Pulmonary artery endothelial cell (primary cell): ENCODE data around the gene CHAT. TPM values are rescaled to one million over a fixed set of nuclear protein-coding genes. Genes with fewer than 3 reads are reported as not detected.

Experiments
- DNase-seq: peaks from one replicate; pipeline ENCODE4 v3.0.0-alpha.2; 2011; ENCODE audit warnings: low read depth, low spot score
- total RNA-seq: library from RNA; depleted of rRNA; stranded (reverse); fragments of >200 nt; gene quantifications from 2 replicates; pipeline ENCODE4 v1.2.3, GENCODE V29; 2014

Gene CHAT
- not detected in 2 replicates for total RNA-seq

DNA sequence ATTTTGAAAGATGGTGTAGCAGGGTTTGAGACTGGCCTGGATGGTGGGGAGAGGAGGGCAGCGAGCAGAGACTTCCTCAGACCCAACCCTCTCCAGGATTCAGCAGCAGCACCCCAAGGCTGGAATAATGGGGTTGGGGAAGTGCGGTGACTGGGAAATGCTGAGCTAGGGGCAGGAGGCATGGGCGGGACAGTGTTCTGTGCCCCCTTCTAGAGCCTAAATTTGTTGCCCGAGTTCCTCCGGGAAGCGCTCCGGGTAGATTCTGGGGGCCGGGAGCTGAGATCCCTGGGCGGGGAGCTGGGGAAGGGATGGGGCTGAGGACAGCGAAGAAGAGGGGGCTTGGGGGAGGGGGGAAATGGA, at the start of gene CHAT:
CHAT (plus strand) TSS at position 156 of the 360 bp plus-strand sequence; CDS start at position 309, 153 bp downstream.
- DNase-seq = no peak

GRCh38 chr10:49564461-49565009, 49.3 kb upstream of the CHAT start:
- DNase-seq = no peak

DNA sequence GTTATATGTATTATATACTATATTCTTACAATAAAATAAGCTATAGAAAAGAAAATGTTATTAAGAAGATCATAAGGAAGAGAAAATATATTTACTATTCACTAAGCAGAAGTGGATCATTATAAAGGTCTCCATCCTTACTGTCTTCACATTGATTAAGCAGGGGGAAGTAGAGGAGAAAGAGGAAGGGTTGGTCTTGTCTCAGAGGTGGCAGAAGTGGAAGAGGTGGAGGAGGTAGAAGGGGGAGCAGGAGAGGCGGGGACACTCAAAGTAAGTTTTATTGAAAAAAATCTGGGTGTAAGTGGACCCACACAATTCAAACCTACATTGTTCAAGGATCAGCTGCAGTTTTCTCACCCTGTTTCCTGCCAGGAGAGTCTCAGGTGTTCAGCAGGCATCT, 46.0 kb upstream of the CHAT start:
- no peak for DNase-seq

DNA sequence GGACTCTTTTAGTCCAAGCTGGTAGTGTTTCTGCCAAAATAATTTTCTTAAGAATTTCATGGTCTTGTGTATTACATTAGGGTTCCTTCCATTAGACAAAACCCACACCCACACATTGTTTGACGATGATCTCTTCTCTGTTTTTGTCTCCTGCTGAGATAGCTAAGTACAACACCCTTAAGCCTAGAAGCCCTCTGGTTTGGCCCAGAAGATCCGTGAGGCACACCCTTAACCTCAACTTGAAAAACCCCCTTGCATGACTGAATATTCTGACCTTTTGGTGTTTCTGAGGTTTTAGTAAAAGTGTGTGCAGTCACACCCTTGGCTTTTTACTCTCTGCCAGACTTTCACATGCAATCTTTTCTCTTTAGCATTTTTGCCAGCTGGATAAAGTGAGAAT, 45.6 kb upstream of the CHAT start:
- DNase-seq = no peak

DNA sequence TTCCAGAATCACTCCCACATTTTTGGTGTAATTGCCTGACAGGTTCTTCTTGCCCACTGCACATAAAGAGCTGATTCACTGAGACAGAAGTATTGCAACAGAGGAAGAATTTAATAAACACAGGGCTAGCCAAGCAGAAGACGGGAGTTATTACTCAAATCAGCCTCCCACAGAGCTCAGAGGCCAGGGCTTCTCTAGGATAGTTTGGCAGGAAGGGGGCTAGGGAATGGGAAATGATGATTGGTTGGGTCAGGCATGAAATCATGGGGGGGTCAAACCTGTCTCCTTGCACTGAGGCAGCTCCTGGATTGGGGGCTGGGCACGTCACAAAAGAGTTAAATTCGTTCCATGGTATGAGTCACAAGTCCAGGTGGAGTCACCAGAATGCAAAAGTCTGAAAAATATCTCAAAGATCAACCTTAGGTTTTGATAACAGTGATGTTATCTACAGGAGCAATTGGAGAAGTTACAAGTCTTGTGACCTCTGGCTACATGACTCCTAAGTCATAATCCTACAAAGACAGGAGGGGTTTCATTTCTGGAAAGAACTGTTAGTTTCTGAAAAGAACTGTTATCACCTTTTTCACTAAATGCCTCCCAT, 44.7 kb upstream of the CHAT start:
- DNase-seq = no peak

GRCh38 chr10:49571388-49571787, 42.4 kb upstream of the CHAT start:
- DNase-seq = no peak

- no peak for DNase-seq
These were observed 41.2 kb upstream of the CHAT start for GRCh38 chr10:49572594-49573114.

DNA sequence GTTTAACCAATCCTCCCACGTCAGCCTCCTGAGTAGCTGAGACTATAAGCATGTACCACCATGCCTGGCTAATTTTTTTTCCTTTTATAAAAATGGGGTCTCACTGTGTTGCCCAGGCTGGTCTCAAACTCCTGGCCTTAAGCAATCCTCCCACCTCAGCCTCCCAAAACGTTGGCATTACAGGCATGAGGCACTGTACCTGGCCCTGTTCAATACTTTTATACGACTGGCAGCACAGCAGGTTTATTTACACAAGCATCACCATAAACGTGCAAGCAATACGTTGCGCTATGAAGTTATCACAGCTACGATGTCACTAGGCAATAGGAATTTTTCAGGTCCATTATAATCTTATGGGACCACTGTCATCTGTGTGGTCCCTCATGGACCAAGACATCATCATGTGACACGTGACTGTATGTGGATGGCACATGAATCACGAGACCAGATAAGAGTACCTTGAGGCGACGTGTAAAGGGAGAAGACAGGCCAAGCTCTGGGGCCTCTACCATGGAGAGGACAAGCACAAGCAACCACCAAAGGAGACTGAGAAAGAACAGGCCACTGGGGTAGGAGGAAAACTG, 38.3 kb upstream of the CHAT start:
- DNase-seq = no peak

- no peak for DNase-seq
These were observed 36.5 kb upstream of the CHAT start for GRCh38 chr10:49577182-49577925.

DNA sequence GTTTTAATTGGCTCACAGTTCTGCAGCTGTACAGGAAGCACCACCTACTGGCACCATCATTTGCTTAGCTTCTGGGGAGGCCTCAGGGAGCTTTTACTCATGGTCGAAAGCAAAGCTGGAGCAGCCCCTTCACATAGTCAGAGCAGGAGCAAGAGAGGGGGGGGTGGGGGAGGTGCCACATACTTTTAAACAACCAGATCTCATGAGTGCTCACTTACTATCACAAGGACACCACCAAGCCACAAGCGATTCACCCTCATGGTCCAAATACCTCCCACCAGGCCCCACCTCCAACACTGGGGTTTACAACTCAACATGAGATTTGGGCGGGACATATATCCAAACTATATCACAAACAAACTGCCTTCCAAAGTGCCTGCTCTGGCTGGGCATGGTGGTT, 35.4 kb upstream of the CHAT start:
- DNase-seq = no peak

DNA sequence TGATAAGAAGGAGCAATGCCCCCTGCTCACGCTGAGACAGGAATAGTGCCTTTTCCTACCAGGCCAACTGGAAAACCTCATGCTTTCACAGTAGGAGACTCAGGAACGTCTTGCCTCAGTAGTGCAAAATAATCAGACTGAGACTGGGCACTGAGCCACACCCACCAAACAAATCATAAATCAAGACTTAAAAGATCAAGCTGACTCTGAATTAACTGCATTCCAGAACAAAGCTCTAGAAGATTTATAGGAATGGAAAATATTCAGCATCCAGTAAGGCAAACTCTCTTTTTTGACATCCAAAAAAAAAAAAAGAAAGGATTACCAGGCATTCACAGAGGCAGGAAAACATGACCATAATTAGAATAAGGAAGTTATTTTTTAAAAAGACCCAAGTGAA, 34.2 kb upstream of the CHAT start:
- no peak for DNase-seq

DNA sequence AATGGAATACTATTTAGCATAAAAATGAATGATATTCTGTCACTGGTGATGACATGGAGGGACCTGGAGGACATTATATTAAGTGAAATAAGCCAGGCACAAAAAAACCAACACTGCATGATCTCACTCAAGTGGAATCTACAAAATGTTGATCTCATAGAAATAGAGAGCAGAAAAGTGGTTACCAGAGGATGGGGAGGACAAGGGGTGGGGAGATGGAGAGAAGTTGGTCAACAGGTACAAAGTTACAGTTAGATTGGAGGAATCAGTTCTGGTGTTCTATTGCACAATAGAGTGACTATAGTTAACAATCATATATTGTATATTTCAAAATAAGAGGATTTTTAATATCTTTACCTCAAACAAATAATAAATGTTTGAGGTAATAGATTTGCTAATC, 28.4 kb upstream of the CHAT start:
- no peak for DNase-seq

DNA sequence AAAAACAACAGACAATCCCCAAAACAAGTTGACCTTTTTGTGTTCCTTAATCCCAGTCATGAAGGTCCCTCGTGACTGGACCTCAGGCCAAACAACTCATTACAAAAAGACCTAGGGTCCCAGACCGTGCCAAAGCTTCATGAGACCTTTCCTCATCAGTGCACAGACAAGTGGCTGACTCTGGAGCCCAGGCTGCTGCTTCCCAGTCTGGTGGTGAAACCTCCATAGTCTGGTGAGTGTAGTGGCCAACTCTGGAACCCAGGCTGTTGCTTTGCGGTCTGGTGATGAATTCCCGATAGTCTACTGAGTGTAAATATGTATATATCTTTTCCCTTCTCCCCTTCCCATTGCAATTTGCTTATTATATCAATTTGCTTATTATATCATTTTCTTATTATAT, 25.9 kb upstream of the CHAT start:
- no peak for DNase-seq

GRCh38 chr10:49592726-49593563, 20.9 kb upstream of the CHAT start:
- no peak for DNase-seq

DNA sequence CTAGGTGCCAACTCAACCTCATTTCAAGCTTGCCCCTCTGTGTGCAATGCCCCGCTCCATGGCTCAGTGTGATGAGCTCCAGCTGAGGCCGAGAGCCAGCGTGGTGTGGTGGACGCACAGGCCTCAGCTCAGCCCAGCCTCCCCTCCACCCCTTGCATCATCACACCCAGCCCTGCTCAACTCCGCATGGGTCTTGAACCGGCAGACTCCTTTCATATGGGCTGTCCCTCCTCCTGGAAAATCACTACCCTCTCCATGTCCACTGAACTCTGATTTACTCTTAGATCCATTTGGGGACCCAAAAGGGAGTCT, 20.3 kb upstream of the CHAT start:
- no peak for DNase-seq

GRCh38 chr10:49593998-49594397, 19.8 kb upstream of the CHAT start:
- no peak for DNase-seq

GRCh38 chr10:49594594-49594993, 19.2 kb upstream of the CHAT start:
- DNase-seq = no peak

DNA sequence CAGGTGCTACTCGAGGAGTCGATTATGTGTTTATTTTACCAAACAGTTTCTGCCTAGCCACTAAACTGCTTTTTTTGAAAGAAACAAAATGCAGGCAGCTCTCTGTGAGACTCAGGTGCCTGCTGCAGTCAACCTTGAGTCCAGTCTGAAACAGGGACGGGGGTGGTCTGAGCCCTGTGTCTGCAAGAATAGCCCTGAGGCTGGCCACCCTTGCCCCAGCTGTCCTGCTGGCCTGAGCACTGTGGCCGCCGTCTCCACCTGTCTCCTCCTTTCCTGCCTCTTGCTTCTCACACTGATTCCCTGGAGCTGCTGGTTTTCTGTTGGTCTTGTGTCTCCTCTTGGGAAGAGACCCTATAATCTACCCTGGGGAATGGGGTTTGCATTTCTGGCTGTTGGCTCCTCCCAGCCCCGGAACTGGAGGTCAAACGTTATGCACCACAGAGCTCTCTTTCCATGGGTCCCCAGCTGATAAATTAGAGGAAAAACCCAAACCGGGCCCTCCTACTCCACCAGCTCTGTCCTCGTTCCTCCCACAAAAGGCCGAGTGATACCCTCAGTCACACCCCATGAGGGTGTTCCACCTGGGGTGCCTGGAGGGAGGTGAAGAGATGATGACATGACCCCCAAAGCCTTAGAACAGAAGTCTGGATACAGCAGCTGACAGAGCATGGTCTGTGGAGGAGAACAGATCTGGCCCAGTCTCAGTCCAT, 18.7 kb upstream of the CHAT start:
- DNase-seq = no peak

DNA sequence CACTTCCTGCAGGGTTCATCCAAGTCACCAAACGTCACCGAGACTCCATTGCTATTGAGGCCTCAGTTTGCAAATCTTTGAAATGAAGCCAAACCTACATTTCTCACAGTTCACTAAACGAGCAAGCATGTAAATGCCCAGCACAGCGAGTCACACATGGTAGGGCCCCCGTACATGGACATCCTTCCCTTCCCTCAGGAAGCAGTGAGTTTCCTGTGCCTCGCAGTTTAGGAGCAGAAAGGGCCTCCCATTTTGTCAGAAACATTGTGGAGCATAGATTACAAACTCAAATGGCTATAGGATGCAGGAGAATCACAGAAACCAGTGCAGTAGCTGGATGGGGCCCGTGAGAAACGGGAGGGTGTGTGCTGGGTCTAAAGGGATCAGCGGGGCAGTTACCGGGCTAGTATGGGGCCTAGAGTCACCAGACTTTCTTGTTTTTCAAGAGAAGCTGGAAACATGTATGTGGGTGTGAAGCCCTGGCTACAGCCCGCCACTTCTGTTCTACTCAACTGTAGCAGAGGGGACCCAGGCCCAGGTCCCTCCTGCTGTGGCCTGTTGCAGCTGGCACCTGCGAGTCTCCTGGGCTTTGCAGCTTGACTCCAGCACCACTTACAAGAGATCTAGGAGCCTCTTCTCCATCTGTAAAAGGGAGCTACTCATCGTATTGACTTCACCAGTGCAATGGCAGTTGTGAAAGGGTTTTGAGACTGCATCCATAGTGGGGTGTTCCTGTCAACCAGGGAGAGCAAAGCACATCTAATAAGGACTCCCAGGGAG, 17.9 kb upstream of the CHAT start:
- no peak for DNase-seq

GRCh38 chr10:49596493-49596809, 17.4 kb upstream of the CHAT start:
- no peak for DNase-seq

- DNase-seq = no peak
These were observed 17.0 kb upstream of the CHAT start for GRCh38 chr10:49596836-49597235.
